Activated naive CD8-positive, alpha-beta T cell treated with anti-CD3 and anti-CD28 coated beads for 36 hours (primary cell): ENCODE results near the gene NTRK3. TPM values are rescaled to one million over a fixed set of nuclear protein-coding genes. Genes with fewer than 3 reads are reported as not detected.
"Not testable (repeated sequence)": the region's sequence is repeated elsewhere in the genome, so short reads cannot be mapped to it uniquely, and the experiment has no call there.

Source experiments
- DNase-seq: peaks from one replicate; pipeline ENCODE4 v3.0.0; 2021
- H3K27ac Mint-ChIP-seq: one replicate; pipeline ENCODE4 v1.8.0; 2022; ENCODE audit warnings: mild to moderate bottlenecking, moderate library complexity, mixed read lengths
- H3K27me3 Mint-ChIP-seq: one replicate; pipeline ENCODE4 v1.8.0; 2022; ENCODE audit warnings: mild to moderate bottlenecking, mixed read lengths
- H3K36me3 Mint-ChIP-seq: one replicate; pipeline ENCODE4 v1.8.0; 2021; ENCODE audit warnings: mild to moderate bottlenecking, mixed read lengths
- H3K4me1 Mint-ChIP-seq: one replicate; pipeline ENCODE4 v1.8.0; 2021; ENCODE audit warnings: mixed read lengths
- H3K4me3 Mint-ChIP-seq: one replicate; pipeline ENCODE4 v1.8.0; 2022; ENCODE audit warnings: mild to moderate bottlenecking, moderate library complexity, mixed read lengths
- H3K9me3 Mint-ChIP-seq: one replicate; pipeline ENCODE4 v1.8.0; 2022; ENCODE audit warnings: mixed read lengths
- total RNA-seq, 2 experiments: library from RNA; stranded (reverse); gene quantifications; one replicate each; pipeline ENCODE4 v1.2.3, GENCODE V29; 2021

The NTRK3 gene
- total RNA-seq, 2 experiments from 2014 or later = not detected

GRCh38 chr15:87843312-87843711 is 413.2 kb downstream of the NTRK3 start:
- peaks cover 3% of the 10 kb centered on the region for H3K9me3 Mint-ChIP-seq
- no peaks in the 10 kb centered on the region for H3K4me1 Mint-ChIP-seq
- H3K4me3 Mint-ChIP-seq = no peak overlapping the region
- no peak overlapping the region for H3K27ac Mint-ChIP-seq
- no peaks in the 10 kb centered on the region for H3K36me3 Mint-ChIP-seq
- H3K27me3 Mint-ChIP-seq = peaks cover 4% of the 10 kb centered on the region
- no peak for DNase-seq

- H3K27ac Mint-ChIP-seq = no peak overlapping the region
- peaks cover 7% of the 10 kb centered on the region for H3K27me3 Mint-ChIP-seq
- no peak for DNase-seq
- H3K36me3 Mint-ChIP-seq = no peaks in the 10 kb centered on the region
- no peaks in the 10 kb centered on the region for H3K4me1 Mint-ChIP-seq
- peaks cover 4% of the 10 kb centered on the region for H3K9me3 Mint-ChIP-seq
- H3K4me3 Mint-ChIP-seq = no peak overlapping the region
Measured at GRCh38 chr15:87841426-87841998, 415.0 kb downstream of the NTRK3 start.

DNA sequence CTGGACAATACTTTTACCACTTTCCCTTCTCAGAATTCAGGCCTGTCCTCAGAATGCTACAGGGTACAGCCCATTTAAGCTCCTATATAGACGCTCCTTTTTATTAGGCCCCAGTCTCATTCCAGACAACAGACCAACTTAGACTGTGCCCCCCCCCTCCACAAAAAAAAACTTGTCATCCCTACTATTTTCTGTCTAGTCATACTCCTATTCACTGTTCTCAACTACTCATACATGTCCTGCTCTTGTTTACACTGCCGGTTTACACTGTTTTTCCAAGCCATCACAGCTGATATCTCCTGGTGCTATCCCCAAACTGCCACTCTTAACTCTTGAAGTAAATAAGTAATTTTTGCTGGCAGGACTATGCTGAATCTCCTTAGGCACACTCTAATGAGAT is 420.7 kb downstream of the NTRK3 start:
- not testable (repeated sequence) for H3K27ac Mint-ChIP-seq, H3K36me3 Mint-ChIP-seq, H3K4me3 Mint-ChIP-seq, H3K9me3 Mint-ChIP-seq, DNase-seq, H3K4me1 Mint-ChIP-seq, H3K27me3 Mint-ChIP-seq

DNA sequence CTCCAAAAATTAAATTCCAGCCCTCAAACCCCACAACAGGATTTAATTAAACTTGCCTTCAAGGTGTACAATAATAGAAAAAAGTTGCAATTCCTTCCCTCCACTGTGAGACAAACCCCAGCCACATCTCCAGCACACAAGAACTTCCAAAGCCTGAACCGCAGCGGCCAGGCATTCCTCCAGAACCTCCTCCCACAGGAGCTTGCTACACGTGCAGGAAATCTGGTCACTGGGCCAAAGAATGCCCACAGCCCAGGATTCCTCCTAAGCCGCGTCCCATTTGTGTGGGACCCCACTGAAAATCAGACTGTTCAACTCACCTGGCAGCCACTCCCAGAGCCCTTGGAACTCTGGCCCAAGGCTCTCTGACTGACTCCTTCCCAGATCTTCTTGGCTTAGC is 423.2 kb downstream of the NTRK3 start:
- DNase-seq, H3K27me3 Mint-ChIP-seq, H3K4me1 Mint-ChIP-seq, H3K27ac Mint-ChIP-seq, H3K4me3 Mint-ChIP-seq, H3K9me3 Mint-ChIP-seq, H3K36me3 Mint-ChIP-seq: not testable (repeated sequence)

DNA sequence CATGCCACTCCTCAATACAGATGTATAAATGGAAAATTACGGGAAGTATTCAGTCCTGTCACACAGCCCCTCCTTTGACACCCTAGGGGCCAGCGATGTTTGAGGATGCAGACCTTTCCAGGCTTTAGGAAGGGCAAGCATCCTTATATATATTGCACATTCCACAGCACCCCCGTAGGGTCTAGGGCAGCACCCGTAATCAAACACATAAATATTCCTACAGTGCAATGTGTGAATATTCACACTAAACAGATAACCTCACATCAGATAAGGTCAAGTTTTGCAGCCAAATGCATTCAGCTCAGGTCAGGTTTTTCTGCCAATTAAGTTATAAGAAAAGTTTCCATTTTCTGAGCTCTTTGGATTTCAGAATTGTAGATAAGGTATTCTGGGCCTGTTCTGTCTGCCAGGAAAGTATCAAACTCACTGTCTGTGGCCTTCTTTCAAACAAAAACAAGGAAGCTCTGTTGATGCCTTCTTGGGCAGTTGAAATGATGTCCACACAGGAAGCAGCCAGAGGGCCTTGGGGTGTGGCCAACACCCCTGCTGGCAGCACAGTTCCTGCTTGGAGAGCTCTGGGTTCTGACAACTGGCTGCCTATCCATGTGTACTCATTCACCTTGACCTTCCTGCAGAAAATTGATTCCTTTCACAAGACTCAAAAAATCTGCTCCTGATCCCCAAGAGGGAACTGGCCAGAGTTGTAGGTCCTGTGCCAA is 427.0 kb downstream of the NTRK3 start:
- Mint-ChIP-seq H3K27me3 (no peaks in the 10 kb centered on the region), H3K4me1 (no peaks in the 10 kb centered on the region), H3K9me3 (no peaks in the 10 kb centered on the region), H3K4me3 (no peak overlapping the region), H3K36me3 (no peaks in the 10 kb centered on the region), H3K27ac (no peak overlapping the region)
- no peak for DNase-seq

DNA sequence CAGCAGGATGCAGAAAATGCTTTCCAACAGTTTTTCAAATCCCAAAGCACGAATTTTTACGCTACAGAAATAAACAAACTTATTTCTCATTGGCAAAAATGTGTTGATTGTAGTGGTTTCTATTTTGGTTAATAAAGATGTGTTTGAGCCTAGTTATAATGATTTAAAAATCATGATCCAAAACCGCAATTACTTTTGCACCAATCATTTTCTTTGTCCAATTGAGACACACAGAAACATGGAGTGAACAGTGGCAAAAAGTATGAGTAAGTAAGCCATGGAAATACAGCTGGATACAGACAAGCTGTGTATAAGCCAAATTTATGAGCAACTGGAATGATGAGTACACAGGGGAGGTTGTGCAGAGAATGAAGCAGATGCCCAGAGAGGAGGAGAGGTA is 427.9 kb downstream of the NTRK3 start:
- Mint-ChIP-seq H3K4me3 (no peak overlapping the region), H3K27ac (no peak overlapping the region), H3K27me3 (peaks cover 4% of the 10 kb centered on the region), H3K9me3 (no peaks in the 10 kb centered on the region), H3K4me1 (no peaks in the 10 kb centered on the region), H3K36me3 (no peaks in the 10 kb centered on the region)
- no peak for DNase-seq

DNA sequence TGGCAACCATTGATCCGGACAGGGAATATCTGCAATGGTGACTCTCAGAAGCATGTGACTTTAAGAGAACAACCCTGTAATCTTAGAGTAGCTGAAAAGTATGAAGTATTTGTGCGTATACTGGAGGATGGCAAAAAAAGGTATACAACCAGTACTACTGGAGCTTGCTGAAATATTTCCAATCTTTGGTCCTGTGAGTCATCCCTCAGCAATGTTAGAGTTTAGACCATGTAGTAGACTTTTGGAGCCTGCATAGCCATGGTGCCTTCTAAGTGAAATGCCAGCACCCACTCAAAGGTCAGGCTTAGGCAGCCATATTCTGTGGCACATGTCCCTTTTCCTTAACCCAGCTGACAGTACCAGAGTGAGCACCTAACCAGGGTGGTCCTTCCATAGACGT is 429.4 kb downstream of the NTRK3 start:
- H3K4me3 Mint-ChIP-seq = no peak overlapping the region
- DNase-seq = no peak
- no peaks in the 10 kb centered on the region for H3K9me3 Mint-ChIP-seq
- H3K36me3 Mint-ChIP-seq = no peaks in the 10 kb centered on the region
- no peaks in the 10 kb centered on the region for H3K4me1 Mint-ChIP-seq
- peaks cover 8% of the 10 kb centered on the region for H3K27me3 Mint-ChIP-seq
- no peak overlapping the region for H3K27ac Mint-ChIP-seq

- Mint-ChIP-seq H3K27me3 (peaks cover 8% of the 10 kb centered on the region), H3K4me3 (no peak overlapping the region), H3K4me1 (no peaks in the 10 kb centered on the region), H3K9me3 (no peaks in the 10 kb centered on the region), H3K27ac (no peak overlapping the region), H3K36me3 (no peaks in the 10 kb centered on the region)
- no peak for DNase-seq
Measured at GRCh38 chr15:87826119-87826747, 430.3 kb downstream of the NTRK3 start.

DNA sequence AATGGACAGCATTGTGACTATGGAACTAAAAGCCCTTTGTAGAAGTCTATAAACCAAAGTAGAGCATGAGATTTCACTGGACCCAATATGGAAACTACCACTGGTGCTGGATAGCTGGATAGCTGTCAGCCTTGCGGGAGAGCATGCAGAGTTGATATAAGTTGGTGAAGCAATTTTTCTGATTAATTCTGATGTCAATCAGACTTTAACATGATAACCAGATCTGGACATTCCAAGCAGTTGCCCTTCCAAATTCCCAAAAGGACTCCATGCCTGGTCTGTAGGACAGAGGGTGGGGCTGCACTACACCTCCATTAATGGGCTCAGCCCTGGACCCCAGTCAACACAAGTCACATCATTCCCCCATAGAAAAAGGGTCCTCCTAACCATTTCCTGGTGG is 437.8 kb downstream of the NTRK3 start:
- H3K27me3 Mint-ChIP-seq = peaks cover 4% of the 10 kb centered on the region

DNA sequence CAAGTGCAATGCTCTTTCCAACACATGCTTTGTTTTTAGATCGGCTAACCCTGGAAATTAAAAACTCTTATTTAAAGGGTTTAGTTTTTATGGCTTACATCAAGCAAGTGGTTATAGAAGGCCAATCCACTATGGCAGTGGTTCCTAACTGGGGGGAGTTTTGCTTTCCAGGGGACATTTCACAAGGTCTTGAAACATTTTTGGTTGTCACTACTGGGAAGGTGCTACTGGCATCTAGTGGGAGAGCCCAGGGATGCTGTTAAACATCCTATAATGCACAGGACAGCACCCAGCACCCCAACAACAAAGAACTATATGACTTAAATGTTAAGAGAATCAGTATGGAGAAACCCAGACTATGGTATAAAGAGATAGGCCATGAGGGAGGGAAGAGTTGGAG is 439.0 kb downstream of the NTRK3 start:
- Mint-ChIP-seq H3K36me3 (no peaks in the 10 kb centered on the region), H3K27ac (no peak overlapping the region), H3K4me3 (no peak overlapping the region)

More for the DNA sequence above, 437.8 kb downstream of the NTRK3 start:
- Mint-ChIP-seq H3K36me3 (no peaks in the 10 kb centered on the region), H3K4me1 (no peaks in the 10 kb centered on the region), H3K4me3 (no peak overlapping the region), H3K9me3 (peaks cover 3% of the 10 kb centered on the region), H3K27ac (no peak overlapping the region)
- DNase-seq = no peak

GRCh38 chr15:87816811-87817210 is 439.7 kb downstream of the NTRK3 start:
- H3K27ac Mint-ChIP-seq = no peak overlapping the region
- no peaks in the 10 kb centered on the region for H3K36me3 Mint-ChIP-seq
- no peaks in the 10 kb centered on the region for H3K27me3 Mint-ChIP-seq
- no peaks in the 10 kb centered on the region for H3K4me1 Mint-ChIP-seq
- DNase-seq = no peak
- H3K9me3 Mint-ChIP-seq = peaks cover 3% of the 10 kb centered on the region
- H3K4me3 Mint-ChIP-seq = no peak overlapping the region

More for the DNA sequence above, 439.0 kb downstream of the NTRK3 start:
- Mint-ChIP-seq H3K4me1 (no peaks in the 10 kb centered on the region), H3K27me3 (no peaks in the 10 kb centered on the region), H3K9me3 (peaks cover 3% of the 10 kb centered on the region)
- DNase-seq = no peak

GRCh38 chr15:87816016-87816415 is 440.5 kb downstream of the NTRK3 start:
- Mint-ChIP-seq H3K36me3 (no peaks in the 10 kb centered on the region), H3K27me3 (no peaks in the 10 kb centered on the region), H3K27ac (no peak overlapping the region), H3K4me1 (no peaks in the 10 kb centered on the region), H3K4me3 (no peak overlapping the region), H3K9me3 (peaks cover 3% of the 10 kb centered on the region)
- DNase-seq = no peak

Other genes starting within 250 kb of the NTRK3 start
- gene MRPL46, start 210.6 kb upstream of the NTRK3 start, total RNA-seq = 10 to 100 TPM; 47.4 to 50.2 TPM
- gene MRPS11, start 211.0 kb upstream of the NTRK3 start, total RNA-seq = 10 to 100 TPM; 82.9 to 85.2 TPM